ENCODE data around the gene EXOC6B.

DNA sequence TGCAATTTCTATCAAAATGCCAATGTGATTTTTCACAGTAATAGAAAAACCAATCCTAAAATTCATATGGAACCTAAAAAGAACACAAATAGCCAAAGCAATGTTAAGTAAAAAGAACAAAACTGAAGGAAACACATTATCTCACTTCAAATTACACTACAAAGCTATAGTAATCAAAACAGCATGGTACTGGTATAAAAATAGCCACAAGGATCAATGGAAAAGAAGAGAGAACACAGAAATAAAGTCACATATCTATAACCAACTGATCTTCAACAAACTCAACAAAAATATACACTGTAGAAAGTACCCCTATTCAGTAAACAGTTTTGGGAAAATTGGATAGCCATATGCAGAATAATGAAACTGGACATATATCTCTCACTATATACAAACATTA is 426.0 kb downstream of the EXOC6B start:
- no peak for TF ChIP-seq CTCF (IDR thresholded peaks at IDR 0.05; ENCODE audit: borderline replicate concordance, extremely low read depth, low read length, poor library complexity, severe bottlenecking)
- no peak for TF ChIP-seq EZH2 (IDR thresholded peaks at IDR 0.05; ENCODE audit: borderline replicate concordance, low read depth, low read length, severe bottlenecking)
